HCT116 (cell line): ENCODE results near the gene PCDHGA11. TPM values are rescaled to one million over a fixed set of nuclear protein-coding genes. Genes with fewer than 3 reads are reported as not detected.
"Not testable (repeated sequence)": the region's sequence is repeated elsewhere in the genome, so short reads cannot be mapped to it uniquely, and the experiment has no call there.

Experiments used
- ATAC-seq: fragments of 200-7000 bp; cut with Tn5 transposase; 2 replicates; pipeline ENCODE4 v1.9.1; 2020; ENCODE audit warnings: mild to moderate bottlenecking, moderate library complexity
- BruUV-seq: library from RNA; stranded (reverse); fragments of 400-500 nt; replicated peaks from 2 replicates; lab custom pipeline; 2021; lab: Mats Ljungman, UMichigan
- CTCF ChIA-PET: fragments of 300-600 bp; sonication (Branson Sonifier 250); formaldehyde crosslinking; loops from one replicate; lab custom pipeline; 2021; ENCODE audit warnings: antibody characterized with exemption; lab: Charles Lee
- POLR2A ChIA-PET: fragments of 300-600, 350-600 bp; sonication (Branson Sonifier 250); formaldehyde crosslinking; loops from one replicate; lab custom pipeline; 2021; ENCODE audit warnings: antibody characterized with exemption; lab: Charles Lee
- RAD21 ChIA-PET, 2 experiments: fragments of 300-600 bp; sonication (Branson Sonifier 250); formaldehyde crosslinking; loops; one replicate each; lab custom pipeline; 2023; ENCODE audit warnings: low total read pairs in 2 of 2; ENCODE audit not compliant: uncharacterized antibody in 2 of 2, unreplicated experiment in 2 of 2, low non-redundant PET in 1 of 2; lab: Charles Lee
- DNase-seq: peaks from one replicate; pipeline ENCODE4 v3.0.0-alpha.2; 2010; ENCODE audit warnings: low read depth, low spot score
- H2AFZ ChIP-seq: fragments of 200-600 bp; shearing (Covaris generic), sonication (generic); 2 replicates; pipeline ENCODE4 v1.6.1; 2017; ENCODE audit warnings: low read depth, mixed run types, mixed read lengths, antibody characterized with exemption, low read length; ENCODE audit not compliant: poor library complexity, severe bottlenecking
- H3K27ac ChIP-seq: 2 replicates; pipeline ENCODE4 v1.5.1; 2012; ENCODE audit warnings: low read depth, low read length
- H3K27me3 ChIP-seq: fragments of 200-600 bp; sonication (generic); 2 replicates; pipeline ENCODE4 v1.6.1; 2016; ENCODE audit warnings: mixed run types, low read length, mixed read lengths; ENCODE audit not compliant: insufficient read depth
- H3K36me3 ChIP-seq, 2 experiments: fragments of 200-500 bp in 1 of 2; fragments of 200-600 bp in 1 of 2; sonication (Bioruptor generic) in 1 of 2; sonication (generic) in 1 of 2; 2 replicates each; pipeline versions ENCODE4 v1.5.1 to v1.6.1; 2014 to 2016; ENCODE audit warnings: low read length in 2 of 2, inconsistent platforms in 1 of 2, mixed read lengths in 1 of 2, mixed run types in 1 of 2; ENCODE audit not compliant: insufficient read depth in 2 of 2, control insufficient read depth in 1 of 2
- H3K4me1 ChIP-seq, 2 experiments: fragments of 200-600 bp in 1 of 2; sonication (generic) in 1 of 2; 2 replicates each; pipeline versions ENCODE4 v1.5.1 to v1.6.1; 2012 to 2017; ENCODE audit warnings: low read length in 2 of 2, inconsistent platforms in 1 of 2, mild to moderate bottlenecking in 1 of 2, mixed read lengths in 1 of 2, mixed run types in 1 of 2, moderate library complexity in 1 of 2; ENCODE audit not compliant: insufficient read depth in 2 of 2, control insufficient read depth in 1 of 2
- H3K4me2 ChIP-seq: fragments of 200-600 bp; sonication (generic); 2 replicates; pipeline ENCODE4 v1.6.1; 2017; ENCODE audit warnings: mixed run types, low read length, mixed read lengths
- H3K4me3 ChIP-seq, 2 experiments: fragments of 200-600 bp in 1 of 2; sonication (generic) in 1 of 2; replicated peaks in 1 of 2; 2 replicates each; pipeline ENCODE4 v1.5.1; 2011 to 2016; ENCODE audit warnings: low read length in 2 of 2, control low read depth in 1 of 2, low read depth in 1 of 2, mild to moderate bottlenecking in 1 of 2, mixed read lengths in 1 of 2, mixed run types in 1 of 2
- H3K79me2 ChIP-seq: fragments of 200-600 bp; sonication (generic); 2 replicates; pipeline ENCODE4 v1.6.1; 2017; ENCODE audit warnings: mild to moderate bottlenecking, mixed run types, low read length, moderate library complexity, mixed read lengths; ENCODE audit not compliant: insufficient read depth
- H3K9ac ChIP-seq: fragments of 200-600 bp; sonication (generic); 2 replicates; pipeline ENCODE4 v1.6.1; 2016; ENCODE audit warnings: low read length, mixed read lengths
- H3K9me2 ChIP-seq: fragments of 200-600 bp; sonication (generic), shearing (Covaris generic); 2 replicates; pipeline ENCODE4 v1.6.1; 2017; ENCODE audit warnings: mixed run types, mild to moderate bottlenecking, moderate library complexity; ENCODE audit not compliant: insufficient read depth
- H3K9me3 ChIP-seq, 2 experiments: fragments of 200-500 bp in 1 of 2; fragments of 200-600 bp in 1 of 2; sonication (Bioruptor generic) in 1 of 2; sonication (generic) in 1 of 2; 2 replicates each; pipeline ENCODE4 v1.6.1; 2014 to 2017; ENCODE audit warnings: low read length in 2 of 2, mixed read lengths in 2 of 2, inconsistent platforms in 1 of 2, low read depth in 1 of 2, mild to moderate bottlenecking in 1 of 2, mixed run types in 1 of 2, moderate library complexity in 1 of 2; ENCODE audit not compliant: control insufficient read depth in 1 of 2, insufficient read depth in 1 of 2
- H4K20me1 ChIP-seq: fragments of 200-600 bp; sonication (generic), shearing (Covaris generic); 2 replicates; pipeline ENCODE4 v1.6.1; 2017; ENCODE audit warnings: mixed run types, mild to moderate bottlenecking, moderate library complexity; ENCODE audit not compliant: insufficient read depth
- CTCF ChIP-seq, 3 experiments: fragments of 200-600 bp in 1 of 3; sonication (generic) in 1 of 3; IDR thresholded peaks in 2 of 3; conservative IDR thresholded peaks in 1 of 3; 2 replicates each; pipeline ENCODE4 v1.5.1; 2012 to 2017; ENCODE audit warnings: low read depth in 2 of 3, low read length in 2 of 3, antibody characterized with exemption in 1 of 3, borderline replicate concordance in 1 of 3, control low read depth in 1 of 3, mild to moderate bottlenecking in 1 of 3, mixed read lengths in 1 of 3, mixed run types in 1 of 3, moderate library complexity in 1 of 3; ENCODE audit not compliant: insufficient read depth in 1 of 3
- REST ChIP-seq: IDR thresholded peaks from 2 replicates; pipeline ENCODE4 v1.6.1; 2012; ENCODE audit warnings: low read depth
- ZFX ChIP-seq: fragments of 450-650 bp; IDR thresholded peaks from 2 replicates; pipeline ENCODE4 v1.6.1; 2017
- intact Hi-C: fragments of 100-400 bp; cut with micrococcal nuclease; formaldehyde crosslinking; loops from 2 replicates; pipeline ENCODE4 v1.10.0; 2022
- total RNA-seq: library from RNA; stranded (reverse); gene quantifications from one replicate; pipeline ENCODE4 v1.2.1, GENCODE V29; 2021; ENCODE audit not compliant: unreplicated experiment

Gene PCDHGA11
- total RNA-seq, 1 experiment from 2014 or later = 0.39 TPM

- no peak overlapping the region for H3K27ac ChIP-seq
- CTCF ChIA-PET = no interaction called here
- H3K4me1 ChIP-seq = no peaks in the 10 kb centered on the region
- RAD21 ChIA-PET = no interaction called here
- no peak overlapping the region for H2AFZ ChIP-seq
- no peaks in the 10 kb centered on the region for H3K79me2 ChIP-seq
- DNase-seq (no peak), ATAC-seq (no peak)
- H3K4me3 ChIP-seq = no peak overlapping the region
- H3K36me3 ChIP-seq = no peaks in the 10 kb centered on the region
- intact Hi-C loops = no loop called here
- TF ChIP-seq ZFX = no peak
- TF ChIP-seq REST = no peak
- H3K4me2 ChIP-seq = no peak overlapping the region
- no peaks in the 10 kb centered on the region for H3K27me3 ChIP-seq
- H4K20me1 ChIP-seq = no peaks in the 10 kb centered on the region
- peaks cover 0 to 12% of the 10 kb centered on the region in 2 experiments; a peak in 2 of 4 replicates for H3K9me3 ChIP-seq
- H3K9me2 ChIP-seq = no peaks in the 10 kb centered on the region
- POLR2A ChIA-PET = no interaction called here
- H3K9ac ChIP-seq = no peak overlapping the region
- BruUV-seq = no TSS peak
Measured at GRCh38 chr5:141374627-141375026, 46.2 kb upstream of the PCDHGA11 start.

DNA sequence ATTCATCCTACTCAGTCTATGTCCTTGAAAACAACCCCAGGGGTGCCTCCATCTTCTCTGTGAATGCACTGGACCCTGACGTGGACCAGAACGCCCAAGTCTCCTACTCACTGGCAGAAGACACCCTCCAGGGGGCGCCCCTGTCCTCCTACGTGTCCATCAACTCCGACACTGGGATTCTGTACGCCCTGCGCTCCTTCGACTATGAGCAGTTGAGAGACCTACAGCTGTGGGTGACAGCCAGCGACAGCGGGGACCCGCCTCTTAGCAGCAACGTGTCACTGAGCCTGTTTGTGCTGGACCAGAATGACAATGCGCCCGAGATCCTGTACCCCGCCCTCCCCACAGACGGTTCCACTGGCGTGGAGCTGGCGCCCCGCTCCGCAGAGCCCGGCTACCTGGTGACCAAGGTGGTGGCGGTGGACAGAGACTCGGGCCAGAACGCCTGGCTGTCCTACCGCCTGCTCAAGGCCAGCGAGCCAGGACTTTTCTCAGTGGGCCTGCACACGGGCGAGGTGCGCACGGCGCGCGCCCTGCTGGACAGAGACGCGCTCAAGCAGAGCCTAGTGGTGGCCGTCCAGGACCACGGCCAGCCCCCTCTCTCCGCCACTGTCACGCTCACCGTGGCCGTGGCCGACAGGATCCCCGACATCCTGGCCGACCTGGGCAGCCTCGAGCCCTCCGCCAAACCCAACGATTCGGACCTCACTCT, 45.3 kb upstream of the PCDHGA11 start:
- H3K9me2 ChIP-seq, H3K9ac ChIP-seq, intact Hi-C loops, ATAC-seq, POLR2A ChIA-PET, H2AFZ ChIP-seq, DNase-seq, H3K36me3 ChIP-seq, H3K4me3 ChIP-seq, H4K20me1 ChIP-seq, H3K4me2 ChIP-seq, CTCF ChIA-PET, BruUV-seq, H3K27me3 ChIP-seq, H3K79me2 ChIP-seq, H3K4me1 ChIP-seq, H3K27ac ChIP-seq, RAD21 ChIA-PET, H3K9me3 ChIP-seq: not testable (repeated sequence)
- peak in 1 of 3 experiments; percentile 21; a peak in 1 of 6 replicates for TF ChIP-seq CTCF (IDR thresholded peaks at IDR 0.05 in 2 of 3, conservative IDR thresholded peaks at IDR 0.05 in 1 of 3; ENCODE audit: borderline replicate concordance in 1 of 3, insufficient read depth in 1 of 3, low read depth in 2 of 3, low read length in 2 of 3)
